HepG2 (cell line): ENCODE data around the gene S100A5. TPM values are rescaled to one million over a fixed set of nuclear protein-coding genes. Genes with fewer than 3 reads are reported as not detected.

Experiments used
- ARID5B ChIP-seq: IDR thresholded peaks from 2 replicates; pipeline ENCODE4 v1.4.0; 2020; ENCODE audit warnings: mild to moderate bottlenecking, missing genetic modification reagents
- BCL6 ChIP-seq: IDR thresholded peaks from 2 replicates; pipeline ENCODE4 v1.6.1; 2016; ENCODE audit warnings: missing genetic modification reagents, missing compliant biosample characterization
- GABPB1 ChIP-seq: IDR thresholded peaks from 2 replicates; pipeline ENCODE4 v1.6.1; 2016; ENCODE audit warnings: mild to moderate bottlenecking, missing genetic modification reagents, moderate library complexity, missing compliant biosample characterization
- HDAC1 ChIP-seq: sonication (generic); formaldehyde crosslinking; IDR thresholded peaks from 2 replicates; pipeline ENCODE4 v1.5.1; 2020; ENCODE audit warnings: mild to moderate bottlenecking, missing genetic modification reagents
- HNRNPLL ChIP-seq: fragments of 200-400 bp; formaldehyde crosslinking; IDR thresholded peaks from 2 replicates; pipeline ENCODE4 v1.6.1; 2017; ENCODE audit warnings: mild to moderate bottlenecking, low read depth, low read length; ENCODE audit not compliant: poor library complexity, severe bottlenecking
- KAT2B ChIP-seq: fragments of 150-350 bp; IDR thresholded peaks from 2 replicates; pipeline ENCODE4 v1.6.1; 2014; ENCODE audit warnings: low read depth, low read length, borderline replicate concordance
- LBX2 ChIP-seq: sonication (generic); formaldehyde crosslinking; IDR thresholded peaks from 2 replicates; pipeline ENCODE4 v1.5.0; 2020; ENCODE audit warnings: missing genetic modification reagents, mild to moderate bottlenecking, borderline replicate concordance
- MEIS2 ChIP-seq: sonication (generic); formaldehyde crosslinking; IDR thresholded peaks from 2 replicates; pipeline ENCODE4 v1.9.0; 2021; ENCODE audit warnings: mild to moderate bottlenecking, missing genetic modification reagents
- MYC ChIP-seq: sonication (generic); formaldehyde crosslinking; IDR thresholded peaks from 2 replicates; pipeline ENCODE4 v1.9.0; 2021; ENCODE audit warnings: missing genetic modification reagents, borderline replicate concordance
- PAWR ChIP-seq: sonication (generic); formaldehyde crosslinking; IDR thresholded peaks from 2 replicates; pipeline ENCODE4 v1.4.0; 2020; ENCODE audit warnings: missing genetic modification reagents, mild to moderate bottlenecking, borderline replicate concordance
- PHF21A ChIP-seq: sonication (generic); formaldehyde crosslinking; IDR thresholded peaks from 2 replicates; pipeline ENCODE4 v1.5.0; 2020; ENCODE audit warnings: mild to moderate bottlenecking, missing genetic modification reagents
- POLR2G ChIP-seq: fragments of 200-400 bp; formaldehyde crosslinking; IDR thresholded peaks from 2 replicates; pipeline ENCODE4 v1.6.1; 2018; ENCODE audit warnings: mild to moderate bottlenecking, low read depth, low read length, moderate library complexity
- RBM22 ChIP-seq: fragments of 200-400 bp; formaldehyde crosslinking; optimal IDR thresholded peaks from 2 replicates; pipeline ENCODE3; 2017; ENCODE audit warnings: mild to moderate bottlenecking, low read length, moderate library complexity
- SKIL ChIP-seq: sonication (generic); formaldehyde crosslinking; IDR thresholded peaks from 2 replicates; pipeline ENCODE4 v1.8.0; 2022; ENCODE audit warnings: missing genetic modification reagents, mild to moderate bottlenecking, moderate library complexity, borderline replicate concordance
- TBL1XR1 ChIP-seq: fragments of 150-350 bp; IDR thresholded peaks from 2 replicates; pipeline ENCODE4 v1.6.1; 2014; ENCODE audit warnings: borderline replicate concordance, low read length; ENCODE audit not compliant: partially characterized antibody
- ZBTB42 ChIP-seq: sonication (generic); formaldehyde crosslinking; IDR thresholded peaks from 2 replicates; pipeline ENCODE4 v1.5.0; 2020; ENCODE audit warnings: mild to moderate bottlenecking, missing genetic modification reagents
- ZGPAT ChIP-seq: IDR thresholded peaks from 2 replicates; pipeline ENCODE4 v1.6.1; 2016; ENCODE audit warnings: mild to moderate bottlenecking
- ZMAT5 ChIP-seq: sonication (generic); formaldehyde crosslinking; IDR thresholded peaks from 2 replicates; pipeline ENCODE4 v1.5.0; 2020; ENCODE audit warnings: mild to moderate bottlenecking, low read depth, missing genetic modification reagents, borderline replicate concordance
- polyA plus RNA-seq, 8 experiments: library from polyadenylated mRNA; depleted of rRNA in 3 of 8; stranded (reverse) in 7 of 8; unstranded in 1 of 8; fragments of >200 nt; fragmentation: Illumina TruSeq in 4 of 8; extraction: Trizol in 4 of 8; gene quantifications; 2 replicates each; pipeline versions ENCODE4 v1.2.1 to v1.2.3, GENCODE V29; 2011 to 2016; ENCODE audit warnings: low read depth in 4 of 8, missing spikeins in 1 of 8, mixed read lengths in 1 of 8; ENCODE audit not compliant: insufficient read depth in 1 of 8
- total RNA-seq, 5 experiments: library from RNA; depleted of rRNA; stranded (reverse); fragments of >200 nt; fragmentation: Illumina TruSeq; extraction: Trizol; gene quantifications; 2 replicates each; pipeline ENCODE4 v1.2.3, GENCODE V29; 2016; ENCODE audit warnings: low read depth in 1 of 5

The S100A5 gene
- total and polyA plus RNA-seq, 2 of the 13 experiments (the other 11 are each of a cell fraction or from before 2014, with no cell fraction given), result not detected

- peak; percentile 76 for TF ChIP-seq ARID5B (CRISPR knock-in tag)
- TF ChIP-seq ZMAT5 (CRISPR knock-in tag), result no peak
- TF ChIP-seq ZGPAT (CRISPR knock-in tag), result peak; percentile 71
- TF ChIP-seq LBX2 (CRISPR knock-in tag), result no peak
- peak; percentile 49; the same call in 1 of the 2 replicates for TF ChIP-seq SKIL (CRISPR knock-in tag)
- TF ChIP-seq PAWR (CRISPR knock-in tag), result no peak
- no peak for TF ChIP-seq KAT2B
- no peak for TF ChIP-seq RBM22
- peak; percentile 41; the same call in 1 of the 2 replicates for TF ChIP-seq MYC
- TF ChIP-seq POLR2G, result peak; percentile 35
- peak; percentile 33; the same call in 1 of the 2 replicates for TF ChIP-seq BCL6 (CRISPR knock-in tag)
- peak; percentile 21 for TF ChIP-seq HNRNPLL
- TF ChIP-seq GABPB1 (CRISPR knock-in tag), result peak; percentile 64
- TF ChIP-seq HDAC1 (CRISPR knock-in tag), result peak; percentile 80
- TF ChIP-seq PHF21A (CRISPR knock-in tag), result peak; percentile 15; the same call in 1 of the 2 replicates
- no peak for TF ChIP-seq TBL1XR1
- no peak for TF ChIP-seq ZBTB42 (CRISPR knock-in tag)
- TF ChIP-seq MEIS2 (CRISPR knock-in tag), result 0 out of 2 replicates have a peak, but pooled peaks have one; percentile 35
Observed at GRCh38 chr1:153566414-153567371, 26.0 kb upstream of the S100A5 start (continued).
